ENCODE results near the gene KRTAP16-1. TPM values are rescaled to one million over a fixed set of nuclear protein-coding genes. Genes with fewer than 3 reads are reported as not detected.

The KRTAP16-1 gene
- total RNA-seq, 6 experiments from 2014 or later, result not detected

DNA sequence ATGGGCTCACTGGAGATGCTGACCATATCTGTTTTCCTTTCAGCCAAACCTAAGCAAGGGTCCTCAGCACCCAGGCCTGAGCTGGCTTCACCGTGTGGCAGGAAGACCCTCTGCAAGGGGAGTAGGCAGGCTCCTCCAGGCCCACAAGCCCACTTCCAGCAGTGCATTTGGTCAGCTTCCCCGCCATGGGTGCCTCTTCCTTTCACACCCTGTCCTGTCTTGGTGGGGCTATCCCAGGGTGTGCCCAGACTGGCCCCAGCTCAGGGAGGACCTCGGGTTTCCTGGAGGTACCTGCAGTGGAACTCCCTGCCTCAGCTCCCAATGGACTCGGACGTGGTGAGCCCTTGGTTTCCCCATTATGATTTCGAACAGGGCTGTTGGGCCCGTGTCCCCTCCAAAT lies 19.1 kb upstream of the KRTAP16-1 start:
- no peak for DNase-seq
- H3K4me1 Mint-ChIP-seq (ENCODE audit: low read depth), result peaks cover 19% of the 10 kb centered on the region
- H3K27me3 Mint-ChIP-seq (ENCODE audit: insufficient read depth), result no peaks in the 10 kb centered on the region; the same call in 1 of the 2 replicates
- H3K4me3 Mint-ChIP-seq, result no peak overlapping the region
- H3K27ac Mint-ChIP-seq, result no peak overlapping the region
- no peaks in the 10 kb centered on the region for H3K9me3 Mint-ChIP-seq
- TF ChIP-seq CTCF (IDR thresholded peaks at IDR 0.05), result no peak
- H3K36me3 Mint-ChIP-seq (ENCODE audit: low read depth), result no peaks in the 10 kb centered on the region

GRCh38 chr17:41327411-41328120 lies 18.5 kb upstream of the KRTAP16-1 start:
- H3K4me3 Mint-ChIP-seq, result no peak overlapping the region

DNA sequence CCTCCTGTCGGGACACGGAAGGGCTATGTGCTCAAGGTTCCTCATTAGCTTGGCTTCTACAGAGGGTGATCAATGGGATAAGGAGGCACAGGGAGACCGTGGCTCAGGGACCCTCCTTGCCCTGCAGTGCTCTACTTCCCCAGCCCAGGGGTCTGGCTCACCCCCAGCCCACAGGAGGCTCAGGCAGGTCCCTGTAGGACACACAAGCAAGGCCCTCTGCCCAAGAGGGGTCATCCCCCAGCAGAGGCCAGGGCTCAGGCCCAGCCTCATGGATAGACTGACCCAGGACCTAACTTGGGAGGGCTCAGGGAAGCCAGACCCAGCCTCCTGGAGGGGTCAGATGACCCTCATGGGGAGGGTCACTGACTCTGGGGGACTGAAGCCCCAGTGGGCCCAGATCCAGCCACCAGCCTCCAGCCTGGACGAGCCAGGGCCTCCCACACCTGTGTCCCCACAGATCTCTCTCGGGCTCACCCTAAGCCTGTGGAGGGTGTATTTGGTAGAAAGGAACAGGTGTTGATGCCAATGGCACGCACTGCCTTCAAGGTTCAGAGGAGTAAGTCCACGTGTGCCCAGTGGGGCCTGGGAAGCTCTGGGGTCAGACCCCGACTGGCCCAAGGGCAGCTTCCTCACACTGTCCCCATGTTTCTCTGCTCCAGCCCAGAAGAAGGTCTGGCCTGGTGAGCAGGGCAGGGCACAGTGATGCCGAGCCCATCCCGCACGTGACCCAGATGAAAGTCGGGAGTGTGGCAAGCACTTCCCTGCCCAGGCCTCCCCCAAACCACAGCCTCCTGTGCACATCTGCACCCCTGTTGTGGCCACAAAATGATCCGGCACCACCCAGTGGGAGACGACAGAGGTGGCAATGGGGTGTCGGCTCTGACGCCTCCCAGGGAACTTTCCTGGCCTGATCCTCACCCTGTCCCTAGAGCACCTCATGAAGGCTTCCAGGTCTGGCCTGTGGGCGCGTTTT lies 17.4 kb upstream of the KRTAP16-1 start:
- no peaks in the 10 kb centered on the region; the same call in 1 of the 2 replicates for H3K27me3 Mint-ChIP-seq (ENCODE audit: insufficient read depth)
- no peak for DNase-seq
- H3K4me3 Mint-ChIP-seq, result no peak overlapping the region
- peaks cover 35% of the 10 kb centered on the region for H3K4me1 Mint-ChIP-seq (ENCODE audit: low read depth)
- H3K27ac Mint-ChIP-seq, result no peak overlapping the region
- H3K9me3 Mint-ChIP-seq, result no peaks in the 10 kb centered on the region
- no peaks in the 10 kb centered on the region for H3K36me3 Mint-ChIP-seq (ENCODE audit: low read depth)
- no peak for TF ChIP-seq CTCF (IDR thresholded peaks at IDR 0.05)

More at GRCh38 chr17:41327411-41328120, 18.5 kb upstream of the KRTAP16-1 start:
- no peak overlapping the region for H3K27ac Mint-ChIP-seq
- H3K27me3 Mint-ChIP-seq (ENCODE audit: insufficient read depth), result no peaks in the 10 kb centered on the region; the same call in 1 of the 2 replicates
- H3K36me3 Mint-ChIP-seq (ENCODE audit: low read depth), result no peaks in the 10 kb centered on the region
- TF ChIP-seq CTCF (IDR thresholded peaks at IDR 0.05), result no peak
- no peaks in the 10 kb centered on the region for H3K9me3 Mint-ChIP-seq
- peaks cover 25% of the 10 kb centered on the region for H3K4me1 Mint-ChIP-seq (ENCODE audit: low read depth)
- DNase-seq, result no peak

GRCh38 chr17:41325611-41326010 lies 16.5 kb upstream of the KRTAP16-1 start:
- Mint-ChIP-seq H3K27ac (no peak overlapping the region), H3K4me1 (ENCODE audit: low read depth) (peaks cover 35% of the 10 kb centered on the region), H3K4me3 (no peak overlapping the region), H3K36me3 (ENCODE audit: low read depth) (peaks cover 5% of the 10 kb centered on the region), H3K9me3 (peaks cover 1% of the 10 kb centered on the region; the same call in 1 of the 2 replicates), H3K27me3 (ENCODE audit: insufficient read depth) (no peaks in the 10 kb centered on the region; the same call in 1 of the 2 replicates)
- no peak for DNase-seq
- no peak for TF ChIP-seq CTCF (IDR thresholded peaks at IDR 0.05)

- no peak overlapping the region for H3K4me3 Mint-ChIP-seq
- peaks cover 10% of the 10 kb centered on the region for H3K36me3 Mint-ChIP-seq (ENCODE audit: low read depth)
- peaks cover 35% of the 10 kb centered on the region for H3K4me1 Mint-ChIP-seq (ENCODE audit: low read depth)
- DNase-seq, result no peak
- H3K27ac Mint-ChIP-seq, result no peak overlapping the region
- no peak for TF ChIP-seq CTCF (IDR thresholded peaks at IDR 0.05)
- no peaks in the 10 kb centered on the region; the same call in 1 of the 2 replicates for H3K27me3 Mint-ChIP-seq (ENCODE audit: insufficient read depth)
- H3K9me3 Mint-ChIP-seq, result peaks cover 6% of the 10 kb centered on the region
These were observed 16.0 kb upstream of the KRTAP16-1 start for GRCh38 chr17:41325126-41325525.

Data from HFFc6 (cell line).